Gastrocnemius medialis (tissue), 4 donors: Measurements from ENCODE around the gene LILRB4.

ENCODE experiments used
- CTCF ChIP-seq, 5 experiments: fragments of 450-650 bp in 3 of 5; fragments of 200-600 bp in 2 of 5; sonication (generic) in 2 of 5; IDR thresholded peaks in 4 of 5; conservative IDR thresholded peaks in 1 of 5; 1 replicate in 4 of 5; 2 replicates in 1 of 5; pipeline ENCODE4 v1.5.1; 2016 to 2019; ENCODE audit warnings: antibody characterized with exemption in 5 of 5, mild to moderate bottlenecking in 3 of 5, moderate library complexity in 3 of 5
- POLR2A ChIP-seq, 2 donors: fragments of 450-650 bp; IDR thresholded peaks; one replicate each; pipeline ENCODE4 v1.6.1; 2017; ENCODE audit warnings: antibody characterized with exemption in 2 of 2, mild to moderate bottlenecking in 2 of 2, moderate library complexity in 2 of 2

GRCh38 chr19:54691582-54692297 is 29.0 kb downstream of the LILRB4 start:
- no peak for TF ChIP-seq CTCF (IDR thresholded peaks at IDR 0.05 in 4 of 5, conservative IDR thresholded peaks at IDR 0.05 in 1 of 5)
- TF ChIP-seq POLR2A (IDR thresholded peaks at IDR 0.05): no peak
